Measurements from ENCODE around the gene GNB3. TPM values are rescaled to one million over a fixed set of nuclear protein-coding genes. Genes with fewer than 3 reads are reported as not detected.

Gene GNB3
- total and polyA plus RNA-seq, 2 of the 4 experiments (the other 2 are of a cell fraction): 0.72 to 20.5 TPM

DNA sequence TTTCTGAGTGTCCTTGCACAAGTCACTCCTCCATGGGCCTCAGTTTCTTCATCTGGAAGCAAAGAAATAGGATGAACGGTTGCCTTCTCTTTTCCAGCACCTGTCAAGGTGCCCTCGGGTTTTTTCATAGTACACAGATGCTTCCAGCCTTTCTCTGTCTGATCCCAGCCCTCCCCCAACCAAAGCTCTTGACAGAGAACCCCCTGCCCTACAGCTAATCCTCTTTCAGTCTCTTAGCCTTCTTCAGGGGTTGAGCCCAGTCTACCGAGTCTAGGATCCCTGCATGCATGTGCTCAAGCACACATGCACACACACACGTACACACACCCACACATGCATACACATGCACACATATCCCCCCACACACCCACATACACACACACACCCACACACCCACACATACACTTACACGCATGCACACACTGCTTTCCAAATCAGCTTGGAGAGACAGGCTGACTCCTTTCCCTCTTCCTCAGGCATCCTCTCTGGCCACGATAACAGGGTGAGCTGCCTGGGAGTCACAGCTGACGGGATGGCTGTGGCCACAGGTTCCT lies 5.7 kb downstream of the GNB3 start:
- Histone ChIP-seq H3K27ac (ENCODE audit: insufficient read depth, low read length) (no peak overlapping the region), H3K4ac (ENCODE audit: low read depth, low read length) (no peak overlapping the region), H2BK5ac (ENCODE audit: low read depth, low read length, poor library complexity, severe bottlenecking) (no peak overlapping the region), H2BK20ac (ENCODE audit: low read depth, low read length) (no peak overlapping the region), H4K5ac (ENCODE audit: low read depth, low read length) (no peak overlapping the region), H3K56ac (ENCODE audit: extremely low read depth, insufficient read depth, low read length) (no peak overlapping the region), H3K4me1 (ENCODE audit: control insufficient read depth, insufficient read depth, low read length) (no peaks in the 10 kb centered on the region), H3K9me3 (ENCODE audit: control insufficient read depth, insufficient read depth, low read length) (no peaks in the 10 kb centered on the region), H3K36me3 (ENCODE audit: control insufficient read depth, insufficient read depth, low read length) (peaks cover 58% of the 10 kb centered on the region), H2AK5ac (ENCODE audit: low read depth, low read length) (no peak overlapping the region), H2AFZ (replicated peaks; ENCODE audit: low read length, poor library complexity) (no peak overlapping the region), H3K4me2 (ENCODE audit: low read depth, low read length) (no peak overlapping the region), H3K18ac (ENCODE audit: low read depth, low read length) (no peak overlapping the region), H2BK120ac (ENCODE audit: low read depth, low read length) (no peak overlapping the region), H3K27me3 (ENCODE audit: control insufficient read depth, insufficient read depth, low read length) (no peaks in the 10 kb centered on the region), H3K9ac (ENCODE audit: low read depth, low read length) (no peak overlapping the region), H3K23ac (ENCODE audit: low read depth, low read length) (no peak overlapping the region), H4K8ac (ENCODE audit: low read depth in 2 of 2, low read length in 2 of 2) (no peak overlapping the region), H3K4me3 (ENCODE audit: insufficient read depth, low read depth, low read length) (no peak overlapping the region), H4K91ac (ENCODE audit: insufficient read depth, low read depth, low read length) (no peak overlapping the region), H3K9me1 (ENCODE audit: insufficient read depth, low read length) (no peaks in the 10 kb centered on the region), H2AK9ac (replicated peaks; ENCODE audit: low read depth, low read length, poor library complexity) (no peak overlapping the region), H4K20me1 (ENCODE audit: insufficient read depth, low read length) (peaks cover 5% of the 10 kb centered on the region), H2BK15ac (ENCODE audit: low read depth, low read length) (no peak overlapping the region), H3K79me1 (ENCODE audit: low read depth in 1 of 2, low read length in 2 of 2) (peaks cover 6 to 20% of the 10 kb centered on the region in 2 experiments; a peak in 3 of 4 replicates), H3K14ac (replicated peaks; ENCODE audit: low read depth, low read length) (no peak overlapping the region)
- in situ Hi-C loops (cut with MboI; ENCODE audit: low sequenced_read_pairs): no loop called here
- intact Hi-C loops (cut with micrococcal nuclease): no loop called here
- BruUV-seq (replicated peaks): no TSS peak
- ATAC-seq (ENCODE audit: low read depth) (no peak), DNase-seq (no peak)
- ChIA-PET POLR2A (ENCODE audit: unreplicated experiment) (no interaction called here), CTCF (no interaction called here)
- TF ChIP-seq NFE2L2 (IDR thresholded peaks at IDR 0.05; ENCODE audit: low read depth, low read length) (no peak), BHLHE40 (IDR thresholded peaks at IDR 0.05; ENCODE audit: low read depth, low read length) (no peak), MAFK (IDR thresholded peaks at IDR 0.05; ENCODE audit: low read depth, low read length) (no peak), FOS (IDR thresholded peaks at IDR 0.05; ENCODE audit: low read depth, low read length) (no peak), CHD1 (IDR thresholded peaks at IDR 0.05; ENCODE audit: low read depth, low read length) (no peak), SMC3 (IDR thresholded peaks at IDR 0.05; ENCODE audit: low read depth, low read length) (no peak), MXI1 (IDR thresholded peaks at IDR 0.05; ENCODE audit: borderline replicate concordance, low read depth, low read length) (no peak), CEBPB (IDR thresholded peaks at IDR 0.05; ENCODE audit: low read depth, low read length) (no peak), MAZ (IDR thresholded peaks at IDR 0.05; ENCODE audit: borderline replicate concordance, low read depth, low read length) (no peak), RFX5 (IDR thresholded peaks at IDR 0.05; ENCODE audit: low read depth, low read length) (no peak), RCOR1 (IDR thresholded peaks at IDR 0.05; ENCODE audit: insufficient replicate concordance, low read length) (no peak), RAD21 (IDR thresholded peaks at IDR 0.05; ENCODE audit: low read length) (no peak)
- TF ChIP-seq, protein P1, sequence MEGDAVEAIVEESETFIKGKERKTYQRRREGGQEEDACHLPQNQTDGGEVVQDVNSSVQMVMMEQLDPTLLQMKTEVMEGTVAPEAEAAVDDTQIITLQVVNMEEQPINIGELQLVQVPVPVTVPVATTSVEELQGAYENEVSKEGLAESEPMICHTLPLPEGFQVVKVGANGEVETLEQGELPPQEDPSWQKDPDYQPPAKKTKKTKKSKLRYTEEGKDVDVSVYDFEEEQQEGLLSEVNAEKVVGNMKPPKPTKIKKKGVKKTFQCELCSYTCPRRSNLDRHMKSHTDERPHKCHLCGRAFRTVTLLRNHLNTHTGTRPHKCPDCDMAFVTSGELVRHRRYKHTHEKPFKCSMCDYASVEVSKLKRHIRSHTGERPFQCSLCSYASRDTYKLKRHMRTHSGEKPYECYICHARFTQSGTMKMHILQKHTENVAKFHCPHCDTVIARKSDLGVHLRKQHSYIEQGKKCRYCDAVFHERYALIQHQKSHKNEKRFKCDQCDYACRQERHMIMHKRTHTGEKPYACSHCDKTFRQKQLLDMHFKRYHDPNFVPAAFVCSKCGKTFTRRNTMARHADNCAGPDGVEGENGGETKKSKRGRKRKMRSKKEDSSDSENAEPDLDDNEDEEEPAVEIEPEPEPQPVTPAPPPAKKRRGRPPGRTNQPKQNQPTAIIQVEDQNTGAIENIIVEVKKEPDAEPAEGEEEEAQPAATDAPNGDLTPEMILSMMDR (conservative IDR thresholded peaks at IDR 0.05; ENCODE audit: low read depth, low read length): no peak
- TF ChIP-seq, protein P2, sequence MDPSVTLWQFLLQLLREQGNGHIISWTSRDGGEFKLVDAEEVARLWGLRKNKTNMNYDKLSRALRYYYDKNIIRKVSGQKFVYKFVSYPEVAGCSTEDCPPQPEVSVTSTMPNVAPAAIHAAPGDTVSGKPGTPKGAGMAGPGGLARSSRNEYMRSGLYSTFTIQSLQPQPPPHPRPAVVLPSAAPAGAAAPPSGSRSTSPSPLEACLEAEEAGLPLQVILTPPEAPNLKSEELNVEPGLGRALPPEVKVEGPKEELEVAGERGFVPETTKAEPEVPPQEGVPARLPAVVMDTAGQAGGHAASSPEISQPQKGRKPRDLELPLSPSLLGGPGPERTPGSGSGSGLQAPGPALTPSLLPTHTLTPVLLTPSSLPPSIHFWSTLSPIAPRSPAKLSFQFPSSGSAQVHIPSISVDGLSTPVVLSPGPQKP (IDR thresholded peaks at IDR 0.05; ENCODE audit: borderline replicate concordance, low read depth, low read length): no peak
- whole genome bisulfite sequencing, 2 experiments (ENCODE audit: extremely low coverage in 2 of 2, insufficient read length in 1 of 2): 75% methylated on average over 2 of the region's 7 CpGs; no CpG with 5 or more reads in 1 of the 2 experiments
- dilution Hi-C loops (cut with HindIII; ENCODE audit: low sequenced_read_pairs, unreplicated experiment): no loop called here
